H1 (cell line): ENCODE measurements around the gene CXCL3. TPM values are rescaled to one million over a fixed set of nuclear protein-coding genes. Genes with fewer than 3 reads are reported as not detected.

Source experiments
- CTCF ChIA-PET: fragments of 300-600 bp; sonication (Branson Sonifier 250); formaldehyde crosslinking; loops from one replicate; lab custom pipeline; 2021; ENCODE audit not compliant: partially characterized antibody; lab: Charles Lee
- POLR2A ChIA-PET: fragments of 300-600 bp; sonication (Branson Sonifier 250); formaldehyde crosslinking; loops from one replicate; lab custom pipeline; 2021; ENCODE audit warnings: inconsistent platforms; ENCODE audit not compliant: partially characterized antibody; lab: Charles Lee
- DNase-seq, 2 experiments: peaks; one replicate each; pipeline versions ENCODE4 v3.0.0 to v3.0.0-alpha.2; 2010 to 2022; ENCODE audit warnings: low spot score in 2 of 2, low read depth in 1 of 2, mixed read lengths in 1 of 2
- FAIRE-seq: peaks from 2 replicates; lab custom pipeline; 2011; peaks lifted over from hg19 to GRCh38; lab: Jason Lieb, UNC
- H2AFZ ChIP-seq: 2 replicates; pipeline ENCODE4 v1.8.1; 2012; ENCODE audit warnings: low read length, inconsistent platforms
- H2AK5ac ChIP-seq: 2 replicates; pipeline ENCODE4 v1.6.1; 2013; ENCODE audit warnings: low read depth, low read length
- H2BK120ac ChIP-seq: replicated peaks from 2 replicates; pipeline ENCODE3; 2013; ENCODE audit warnings: low read depth, low read length, inconsistent platforms
- H2BK12ac ChIP-seq: 2 replicates; pipeline ENCODE4 v1.6.1; 2013; ENCODE audit warnings: low read depth, low read length
- H2BK15ac ChIP-seq: 2 replicates; pipeline ENCODE4 v1.6.1; 2013; ENCODE audit warnings: low read length
- H2BK20ac ChIP-seq: 2 replicates; pipeline ENCODE4 v1.6.1; 2013; ENCODE audit warnings: low read length
- H2BK5ac ChIP-seq: 2 replicates; pipeline ENCODE4 v1.6.1; 2013; ENCODE audit warnings: low read depth, low read length
- H3K14ac ChIP-seq: 2 replicates; pipeline ENCODE4 v1.6.1; 2013; ENCODE audit warnings: inconsistent platforms; ENCODE audit not compliant: insufficient read length
- H3K18ac ChIP-seq: 2 replicates; pipeline ENCODE4 v1.6.1; 2013; ENCODE audit warnings: low read length; ENCODE audit errors: extremely low read depth
- H3K23ac ChIP-seq: 2 replicates; pipeline ENCODE4 v1.6.1; 2013; ENCODE audit warnings: inconsistent platforms; ENCODE audit not compliant: insufficient read length
- H3K23me2 ChIP-seq: 2 replicates; pipeline ENCODE4 v1.6.1; 2013; ENCODE audit warnings: low read depth, low read length
- H3K27ac ChIP-seq: 2 replicates; pipeline ENCODE4 v1.6.1; 2011; ENCODE audit warnings: low read depth, low read length, inconsistent platforms
- H3K27me3 ChIP-seq, 4 experiments: replicated peaks in 1 of 4; 1 replicate in 1 of 4; 2 replicates in 3 of 4; pipeline versions ENCODE4 v1.6.1 to v1.8.1; 2011 to 2013; ENCODE audit warnings: low read length in 3 of 4, mild to moderate bottlenecking in 3 of 4, inconsistent platforms in 2 of 4, mixed read lengths in 2 of 4, moderate library complexity in 1 of 4; ENCODE audit not compliant: control insufficient read depth in 3 of 4, insufficient read depth in 3 of 4; ENCODE audit errors: extremely low read depth in 1 of 4
- H3K36me3 ChIP-seq, 4 experiments: 2 replicates each; pipeline versions ENCODE4 v1.6.1 to v1.8.1; 2011 to 2013; ENCODE audit warnings: mild to moderate bottlenecking in 4 of 4, low read length in 3 of 4, moderate library complexity in 2 of 4, control low read depth in 1 of 4, inconsistent platforms in 1 of 4; ENCODE audit not compliant: insufficient read depth in 4 of 4, control insufficient read depth in 2 of 4
- H3K4ac ChIP-seq: replicated peaks from 2 replicates; pipeline ENCODE3; 2013; ENCODE audit warnings: low read length, low read depth, mixed read lengths, inconsistent platforms; ENCODE audit not compliant: insufficient read length
- H3K4me1 ChIP-seq, 4 experiments: replicated peaks in 1 of 4; 1 replicate in 1 of 4; 2 replicates in 3 of 4; pipeline versions ENCODE4 v1.6.1 to v1.8.1; 2011 to 2013; ENCODE audit warnings: low read length in 3 of 4, inconsistent platforms in 2 of 4, mixed read lengths in 1 of 4; ENCODE audit not compliant: insufficient read depth in 4 of 4, control insufficient read depth in 3 of 4
- H3K4me2 ChIP-seq, 2 experiments: 2 replicates each; pipeline versions ENCODE4 v1.6.1 to v1.8.1; 2011 to 2013; ENCODE audit warnings: low read depth in 2 of 2, low read length in 2 of 2, control low read depth in 1 of 2, inconsistent platforms in 1 of 2, mild to moderate bottlenecking in 1 of 2; ENCODE audit not compliant: insufficient read depth in 1 of 2
- H3K4me3 ChIP-seq, 4 experiments: fragments of 200-600, 300-600 bp in 1 of 4; sonication (generic), shearing (Covaris generic), sonication (Bioruptor Twin) in 1 of 4; 2 replicates each; pipeline versions ENCODE4 v1.5.1 to v1.8.1; 2011 to 2016; ENCODE audit warnings: low read length in 4 of 4, low read depth in 3 of 4, control low read depth in 2 of 4, inconsistent platforms in 2 of 4, mild to moderate bottlenecking in 2 of 4, mixed read lengths in 1 of 4, moderate library complexity in 1 of 4; ENCODE audit not compliant: insufficient read depth in 2 of 4; ENCODE audit errors: extremely low read depth in 1 of 4
- H3K56ac ChIP-seq: replicated peaks from 2 replicates; pipeline ENCODE3; 2013; ENCODE audit warnings: low read depth, mild to moderate bottlenecking, mixed read lengths, low read length, inconsistent platforms; ENCODE audit not compliant: insufficient read length
- H3K79me1 ChIP-seq: 2 replicates; pipeline ENCODE4 v1.6.1; 2013; ENCODE audit warnings: low read depth, low read length, control low read depth
- H3K79me2 ChIP-seq, 2 experiments: 2 replicates each; pipeline versions ENCODE4 v1.6.1 to v1.8.1; 2012 to 2013; ENCODE audit warnings: low read length in 2 of 2, mild to moderate bottlenecking in 2 of 2, inconsistent platforms in 1 of 2; ENCODE audit not compliant: insufficient read depth in 2 of 2, control insufficient read depth in 1 of 2
- H3K9ac ChIP-seq, 4 experiments: replicated peaks in 1 of 4; 1 replicate in 1 of 4; 2 replicates in 3 of 4; pipeline versions ENCODE4 v1.6.1 to v1.8.1; 2011 to 2013; ENCODE audit warnings: low read depth in 3 of 4, low read length in 3 of 4, control low read depth in 2 of 4, mild to moderate bottlenecking in 2 of 4, moderate library complexity in 2 of 4, inconsistent platforms in 1 of 4; ENCODE audit errors: extremely low read depth in 1 of 4
- H3K9me3 ChIP-seq, 2 experiments: 2 replicates each; pipeline versions ENCODE4 v1.6.1 to v1.8.1; 2012 to 2013; ENCODE audit warnings: mild to moderate bottlenecking in 2 of 2, moderate library complexity in 2 of 2, control low read depth in 1 of 2, inconsistent platforms in 1 of 2, low read depth in 1 of 2, low read length in 1 of 2, mixed read lengths in 1 of 2; ENCODE audit not compliant: insufficient read depth in 2 of 2
- H4K20me1 ChIP-seq, 2 experiments: replicated peaks in 1 of 2; 2 replicates each; pipeline versions ENCODE3 to v1.8.1; 2011 to 2013; ENCODE audit warnings: inconsistent platforms in 2 of 2, low read length in 2 of 2, mild to moderate bottlenecking in 1 of 2; ENCODE audit not compliant: insufficient read depth in 2 of 2, control insufficient read depth in 1 of 2
- H4K5ac ChIP-seq: 2 replicates; pipeline ENCODE4 v1.6.1; 2013; ENCODE audit warnings: low read length, low read depth, mixed read lengths, inconsistent platforms; ENCODE audit not compliant: insufficient read length
- H4K8ac ChIP-seq: 2 replicates; pipeline ENCODE4 v1.8.0; 2013; ENCODE audit warnings: mild to moderate bottlenecking, moderate library complexity, low read length, inconsistent platforms; ENCODE audit not compliant: insufficient read depth; ENCODE audit errors: extremely low read depth
- H4K91ac ChIP-seq: replicated peaks from 2 replicates; pipeline ENCODE3; 2013; ENCODE audit warnings: low read length, mixed read lengths, inconsistent platforms; ENCODE audit not compliant: insufficient read length
- WGBS, 2 experiments: shearing (Covaris generic) in 1 of 2; methylation state at CpG; one replicate each; pipeline versions ENCODE4 v1.1.6 to v1.1.7; 2013 to 2015; ENCODE audit warnings: low lambda C conversion rate in 2 of 2, mixed read lengths in 2 of 2, inconsistent platforms in 1 of 2, low coverage in 1 of 2, missing lambda C conversion rate in 1 of 2; ENCODE audit not compliant: insufficient replicate concordance in 2 of 2, insufficient coverage in 1 of 2, insufficient read length in 1 of 2; ENCODE audit errors: extremely low coverage in 1 of 2, missing lambda C conversion rate in 1 of 2; 5-methylcytosine and 5-hydroxymethylcytosine counted together
- polyA plus RNA-seq, 7 experiments: library from polyadenylated mRNA; depleted of rRNA in 3 of 7; stranded (reverse) in 5 of 7; unstranded in 2 of 7; fragments of >200 nt in 5 of 7; fragments of 200-250 nt in 2 of 7; gene quantifications; 1 replicate in 5 of 7; 2 replicates in 1 of 7; 4 replicates in 1 of 7; pipeline versions ENCODE4 v1.2.1 to v1.2.3, GENCODE V29; 2011 to 2013; ENCODE audit warnings: missing spikeins in 2 of 7, mixed read lengths in 2 of 7
- total RNA-seq: library from RNA; stranded (reverse); fragmentation: NEBNext Ultra II Directional; extraction: Animal tissue kit (Norgen Biotek cat#: 25700); gene quantifications from 2 replicates; pipeline ENCODE4 v1.2.1, GENCODE V29; 2021
- TF ChIP-seq, protein P1 (sequence below): IDR thresholded peaks from 2 replicates; pipeline ENCODE4 v1.6.1; 2012; ENCODE audit warnings: inconsistent platforms

CXCL3 gene
- total and polyA plus RNA-seq, 2 of the 8 experiments (the other 6 are each of a cell fraction or from before 2014, with no cell fraction given) = 3.1 to 5.2 TPM

DNA sequence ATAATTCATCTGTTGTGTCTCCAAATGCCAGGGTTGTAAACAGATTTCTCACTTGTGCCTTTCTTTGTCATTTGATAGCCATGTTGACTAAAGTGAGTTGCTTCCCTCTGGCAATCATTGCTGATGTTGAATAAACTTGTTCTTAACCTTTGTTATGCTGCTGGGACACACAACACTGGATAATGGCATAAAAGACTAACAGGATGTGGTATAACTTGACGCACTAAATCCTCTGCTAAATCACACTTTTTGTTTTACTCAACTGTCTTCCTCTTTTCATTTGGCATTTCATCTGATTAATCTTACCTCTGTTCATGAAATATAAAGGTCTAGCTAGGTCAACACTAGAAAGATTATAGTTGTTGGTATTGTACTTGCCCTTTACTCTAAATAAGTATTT, 22.4 kb downstream of the CXCL3 start:
- H2BK12ac ChIP-seq = no peak overlapping the region; the same call in 1 of the 2 replicates
- no peak overlapping the region for H2BK120ac ChIP-seq
- H3K36me3 ChIP-seq = no peaks in the 10 kb centered on the region
- H3K4me2 ChIP-seq = no peak overlapping the region
- no peak overlapping the region for H2AFZ ChIP-seq
- H3K56ac ChIP-seq = no peak overlapping the region
- H3K79me1 ChIP-seq = no peaks in the 10 kb centered on the region
- POLR2A ChIA-PET = interaction anchor here (0.9 to 1.4 kb wide), 2 partner anchors 14 to 18 kb away, joined by 5 read pairs; partner anchors contain the start of gene CXCL5
- no peaks in the 10 kb centered on the region for H3K79me2 ChIP-seq
- H3K14ac ChIP-seq = no peak overlapping the region
- no peak overlapping the region for H3K4me3 ChIP-seq
- no peak overlapping the region for H4K8ac ChIP-seq
- H3K23ac ChIP-seq = no peak overlapping the region
- no peaks in the 10 kb centered on the region for H3K27me3 ChIP-seq
- H4K5ac ChIP-seq = no peak overlapping the region
- no peak overlapping the region for H2BK20ac ChIP-seq
- FAIRE-seq (no peak), DNase-seq (no peak)
- H3K9ac ChIP-seq = no peak overlapping the region
- H3K23me2 ChIP-seq = no peaks in the 10 kb centered on the region
- no peak overlapping the region for H2AK5ac ChIP-seq
- no peak overlapping the region for H4K91ac ChIP-seq
- H3K18ac ChIP-seq = no peak overlapping the region
- no peak overlapping the region for H3K4ac ChIP-seq
- H3K9me3 ChIP-seq = no peaks in the 10 kb centered on the region
- no peak overlapping the region for H2BK5ac ChIP-seq
- no peaks in the 10 kb centered on the region for H4K20me1 ChIP-seq
- H2BK15ac ChIP-seq = no peak overlapping the region
- H3K4me1 ChIP-seq = no peaks in the 10 kb centered on the region
- 72% methylated on average over 1 of the region's 1 CpG; no CpG with 5 or more reads in 1 of the 2 experiments for WGBS, 2 experiments
- H3K27ac ChIP-seq = no peak overlapping the region
- CTCF ChIA-PET = interaction anchor here (0.6 to 1.8 kb wide), 4 partner anchors 17 to 287 kb away, joined by 3 to 4 read pairs (median 4); partner anchors contain the start of gene CXCL5
- TF ChIP-seq, protein P1, sequence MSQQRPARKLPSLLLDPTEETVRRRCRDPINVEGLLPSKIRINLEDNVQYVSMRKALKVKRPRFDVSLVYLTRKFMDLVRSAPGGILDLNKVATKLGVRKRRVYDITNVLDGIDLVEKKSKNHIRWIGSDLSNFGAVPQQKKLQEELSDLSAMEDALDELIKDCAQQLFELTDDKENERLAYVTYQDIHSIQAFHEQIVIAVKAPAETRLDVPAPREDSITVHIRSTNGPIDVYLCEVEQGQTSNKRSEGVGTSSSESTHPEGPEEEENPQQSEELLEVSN = no peak
